ENCODE data around the gene TNFRSF17. TPM values are rescaled to one million over a fixed set of nuclear protein-coding genes. Genes with fewer than 3 reads are reported as not detected.
"Not testable (repeated sequence)": the region's sequence is repeated elsewhere in the genome, so short reads cannot be mapped to it uniquely, and the experiment has no call there.

The TNFRSF17 gene
- polyA plus RNA-seq, 3 donors: 0.26 TPM; not detected in 2

- no peaks in the 10 kb centered on the region for H3K9me3 Mint-ChIP-seq
- H3K9ac ChIP-seq (ENCODE audit: insufficient read depth, low read length, poor library complexity, severe bottlenecking): no peak overlapping the region
- H3K4me3 ChIP-seq (replicated peaks in 1 of 3; ENCODE audit: low read depth in 2 of 3, low read length in 3 of 3): no peak overlapping the region
- peaks cover 6 to 10% of the 10 kb centered on the region in 2 donors for H3K4me1 ChIP-seq (ENCODE audit: control insufficient read depth in 1 of 2, insufficient read depth in 2 of 2, low read length in 2 of 2)
- H3K36me3 Mint-ChIP-seq: no peaks in the 10 kb centered on the region
- no peaks in the 10 kb centered on the region for H3K79me2 ChIP-seq (ENCODE audit: insufficient read depth, low read length)
- no peak overlapping the region for H3K4me2 ChIP-seq (replicated peaks; ENCODE audit: extremely low read depth, low read length, poor library complexity, severe bottlenecking)
- peaks cover 7% of the 10 kb centered on the region for H3K4me1 Mint-ChIP-seq
- H3K27me3 Mint-ChIP-seq (ENCODE audit: low read depth in 3 of 3): peaks cover 0 to 2% (median 2%) of the 10 kb centered on the region in 3 donors
- DNase-seq: no peak
- H3K36me3 ChIP-seq (replicated peaks in 1 of 2; ENCODE audit: control insufficient read depth in 1 of 2, insufficient read depth in 2 of 2, low read length in 2 of 2): no peaks in the 10 kb centered on the region
- H2AFZ ChIP-seq (ENCODE audit: insufficient read depth, low read depth, low read length, poor library complexity, severe bottlenecking): no peak overlapping the region
- no peak overlapping the region for H3K27ac ChIP-seq (ENCODE audit: low read depth in 1 of 2, low read length in 2 of 2)
- H3K9me3 ChIP-seq (replicated peaks in 1 of 2; ENCODE audit: control insufficient read depth in 1 of 2, insufficient read depth in 1 of 2, low read length in 2 of 2): no peaks in the 10 kb centered on the region
- H4K20me1 ChIP-seq (ENCODE audit: insufficient read depth, low read length): no peaks in the 10 kb centered on the region
- WGBS (ENCODE audit: insufficient coverage): 97% methylated on average over 6 of the region's 17 CpGs
- intact Hi-C loops (cut with micrococcal nuclease): no loop called here
- H3K27me3 ChIP-seq (ENCODE audit: control insufficient read depth in 2 of 2, insufficient read depth in 2 of 2, low read length in 2 of 2): no peaks in the 10 kb centered on the region
- no peak overlapping the region for H3K4me3 Mint-ChIP-seq
- H3K27ac Mint-ChIP-seq: peak overlapping the region in 1 of 7 donors; percentile 36
- TF ChIP-seq, protein P1, sequence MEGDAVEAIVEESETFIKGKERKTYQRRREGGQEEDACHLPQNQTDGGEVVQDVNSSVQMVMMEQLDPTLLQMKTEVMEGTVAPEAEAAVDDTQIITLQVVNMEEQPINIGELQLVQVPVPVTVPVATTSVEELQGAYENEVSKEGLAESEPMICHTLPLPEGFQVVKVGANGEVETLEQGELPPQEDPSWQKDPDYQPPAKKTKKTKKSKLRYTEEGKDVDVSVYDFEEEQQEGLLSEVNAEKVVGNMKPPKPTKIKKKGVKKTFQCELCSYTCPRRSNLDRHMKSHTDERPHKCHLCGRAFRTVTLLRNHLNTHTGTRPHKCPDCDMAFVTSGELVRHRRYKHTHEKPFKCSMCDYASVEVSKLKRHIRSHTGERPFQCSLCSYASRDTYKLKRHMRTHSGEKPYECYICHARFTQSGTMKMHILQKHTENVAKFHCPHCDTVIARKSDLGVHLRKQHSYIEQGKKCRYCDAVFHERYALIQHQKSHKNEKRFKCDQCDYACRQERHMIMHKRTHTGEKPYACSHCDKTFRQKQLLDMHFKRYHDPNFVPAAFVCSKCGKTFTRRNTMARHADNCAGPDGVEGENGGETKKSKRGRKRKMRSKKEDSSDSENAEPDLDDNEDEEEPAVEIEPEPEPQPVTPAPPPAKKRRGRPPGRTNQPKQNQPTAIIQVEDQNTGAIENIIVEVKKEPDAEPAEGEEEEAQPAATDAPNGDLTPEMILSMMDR (IDR thresholded peaks at IDR 0.05): no peak
Measured at GRCh38 chr16:11967195-11967911, 2.3 kb downstream of the TNFRSF17 start.

DNA sequence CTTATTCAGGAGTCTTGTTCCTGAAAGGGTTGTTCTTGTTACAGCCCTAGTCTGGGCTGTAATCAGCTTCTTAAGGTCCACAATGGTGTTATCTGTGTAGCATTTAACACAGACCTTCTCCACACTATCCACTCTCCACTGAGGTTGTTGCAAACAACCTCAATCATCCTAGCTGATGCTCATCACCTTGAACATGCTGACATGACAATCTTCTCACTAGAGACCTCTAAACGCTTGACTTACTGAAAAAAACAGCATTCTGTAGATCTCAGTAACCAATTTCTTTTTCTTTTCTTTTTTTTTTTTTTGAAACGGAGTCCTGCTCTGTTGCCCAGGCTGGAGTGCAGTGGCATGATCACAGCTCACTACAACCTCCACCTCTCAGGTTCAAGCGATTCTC, 3.6 kb downstream of the TNFRSF17 start:
- no peak overlapping the region for H3K4me3 ChIP-seq (replicated peaks in 1 of 3; ENCODE audit: low read depth in 2 of 3, low read length in 3 of 3)
- H3K9me3 ChIP-seq (replicated peaks in 1 of 2; ENCODE audit: control insufficient read depth in 1 of 2, insufficient read depth in 1 of 2, low read length in 2 of 2): no peaks in the 10 kb centered on the region
- Mint-ChIP-seq H3K4me1 (peaks cover 6% of the 10 kb centered on the region), H3K36me3 (peaks cover 0 to 9% of the 10 kb centered on the region in 2 donors), H3K27ac (no peak overlapping the region), H3K27me3 (ENCODE audit: low read depth in 3 of 3) (peaks cover 0 to 2% (median 2%) of the 10 kb centered on the region in 3 donors), H3K4me3 (no peak overlapping the region), H3K9me3 (no peaks in the 10 kb centered on the region)
- TF ChIP-seq, protein P1 (IDR thresholded peaks at IDR 0.05): no peak
- no peaks in the 10 kb centered on the region for H4K20me1 ChIP-seq (ENCODE audit: insufficient read depth, low read length)
- H3K27me3 ChIP-seq (ENCODE audit: control insufficient read depth in 2 of 2, insufficient read depth in 2 of 2, low read length in 2 of 2): no peaks in the 10 kb centered on the region
- no peaks in the 10 kb centered on the region for H3K79me2 ChIP-seq (ENCODE audit: insufficient read depth, low read length)
- no peak for DNase-seq
- no peaks in the 10 kb centered on the region for H3K36me3 ChIP-seq (replicated peaks in 1 of 2; ENCODE audit: control insufficient read depth in 1 of 2, insufficient read depth in 2 of 2, low read length in 2 of 2)
- 100% methylated on average over 1 of the region's 3 CpGs for WGBS (ENCODE audit: insufficient coverage)
- H3K4me1 ChIP-seq (ENCODE audit: control insufficient read depth in 1 of 2, insufficient read depth in 2 of 2, low read length in 2 of 2): peaks cover 6 to 7% of the 10 kb centered on the region in 2 donors
- no peak overlapping the region for H3K4me2 ChIP-seq (replicated peaks; ENCODE audit: extremely low read depth, low read length, poor library complexity, severe bottlenecking)
- no peak overlapping the region for H3K9ac ChIP-seq (ENCODE audit: insufficient read depth, low read length, poor library complexity, severe bottlenecking)
- intact Hi-C loops (cut with micrococcal nuclease): no loop called here
- H3K27ac ChIP-seq (ENCODE audit: low read depth in 1 of 2, low read length in 2 of 2): no peak overlapping the region
- H2AFZ ChIP-seq (ENCODE audit: insufficient read depth, low read depth, low read length, poor library complexity, severe bottlenecking): no peak overlapping the region

DNA sequence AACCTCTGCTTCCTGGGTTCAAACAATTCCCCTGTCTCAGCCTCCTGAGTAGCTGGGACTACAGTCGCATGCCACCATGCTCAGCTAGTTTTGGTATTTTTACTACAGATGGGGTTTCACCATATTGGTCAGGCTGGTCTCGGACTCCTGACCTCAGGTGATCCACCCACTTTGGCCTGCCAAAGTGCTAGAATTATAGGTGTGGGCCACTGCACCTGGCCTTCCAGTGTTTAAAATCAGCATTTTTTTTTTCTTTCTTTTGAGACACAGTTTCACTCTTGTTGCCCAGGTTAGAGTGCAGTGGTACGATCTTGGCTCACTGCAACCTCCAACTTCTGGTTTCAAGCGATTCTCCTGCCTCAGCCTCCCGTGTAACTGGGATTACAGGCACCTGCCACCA, 5.3 kb downstream of the TNFRSF17 start:
- not testable (repeated sequence) for H3K79me2 ChIP-seq (ENCODE audit: insufficient read depth, low read length); H3K27me3 Mint-ChIP-seq (ENCODE audit: low read depth in 3 of 3); H3K9me3 ChIP-seq (replicated peaks in 1 of 2; ENCODE audit: control insufficient read depth in 1 of 2, insufficient read depth in 1 of 2, low read length in 2 of 2); H3K4me1 ChIP-seq (ENCODE audit: control insufficient read depth in 1 of 2, insufficient read depth in 2 of 2, low read length in 2 of 2); H4K20me1 ChIP-seq (ENCODE audit: insufficient read depth, low read length); H3K9ac ChIP-seq (ENCODE audit: insufficient read depth, low read length, poor library complexity, severe bottlenecking); H3K4me3 Mint-ChIP-seq; H3K4me3 ChIP-seq (replicated peaks in 1 of 3; ENCODE audit: low read depth in 2 of 3, low read length in 3 of 3); H3K27me3 ChIP-seq (ENCODE audit: control insufficient read depth in 2 of 2, insufficient read depth in 2 of 2, low read length in 2 of 2); H2AFZ ChIP-seq (ENCODE audit: insufficient read depth, low read depth, low read length, poor library complexity, severe bottlenecking); DNase-seq; H3K9me3 Mint-ChIP-seq; H3K27ac Mint-ChIP-seq; H3K36me3 ChIP-seq (replicated peaks in 1 of 2; ENCODE audit: control insufficient read depth in 1 of 2, insufficient read depth in 2 of 2, low read length in 2 of 2); H3K4me2 ChIP-seq (replicated peaks; ENCODE audit: extremely low read depth, low read length, poor library complexity, severe bottlenecking); H3K27ac ChIP-seq (ENCODE audit: low read depth in 1 of 2, low read length in 2 of 2); H3K4me1 Mint-ChIP-seq
- intact Hi-C loops (cut with micrococcal nuclease): loop anchor here in 1 of 2 donors (10.0 kb wide), 1 partner anchor 95 kb away; no protein-coding TSS in a partner anchor
- WGBS (ENCODE audit: insufficient coverage): 80% methylated on average over 5 of the region's 5 CpGs
- peaks cover 8 to 16% of the 10 kb centered on the region in 2 donors for H3K36me3 Mint-ChIP-seq

Measured in CD14-positive monocyte (primary cell).